Esophagus squamous epithelium (tissue), 5 donors: ENCODE results near the gene RCAN3. TPM values are rescaled to one million over a fixed set of nuclear protein-coding genes. Genes with fewer than 3 reads are reported as not detected.

ENCODE experiments used
- DNase-seq: peaks from one replicate; lab custom pipeline; 2025; lab: John Stamatoyannopoulos, UW
- H3K27ac ChIP-seq, 4 donors: fragments of 200-600 bp; sonication (generic); one replicate each; pipeline ENCODE4 v1.5.1; 2016 to 2019; ENCODE audit warnings: mild to moderate bottlenecking in 1 of 4
- H3K27me3 ChIP-seq, 4 donors: fragments of 200-600 bp; sonication (generic); 1 replicate in 3 of 4; 2 replicates in 1 of 4; pipeline versions ENCODE4 v1.5.1 to v1.6.0; 2017 to 2021; ENCODE audit warnings: antibody characterized with exemption in 1 of 4
- H3K36me3 ChIP-seq, 3 donors: fragments of 200-600 bp; sonication (generic); one replicate each; pipeline ENCODE4 v1.5.1; 2016 to 2019
- H3K4me1 ChIP-seq, 3 donors: fragments of 200-600 bp; sonication (generic); one replicate each; pipeline ENCODE4 v1.5.1; 2017 to 2019
- H3K4me3 ChIP-seq, 4 donors: fragments of 200-600 bp; sonication (generic); 1 replicate in 3 of 4; 2 replicates in 1 of 4; pipeline ENCODE4 v1.5.1; 2016 to 2019; ENCODE audit warnings: mild to moderate bottlenecking in 2 of 4, moderate library complexity in 1 of 4
- H3K9me3 ChIP-seq, 3 donors: fragments of 200-600 bp; sonication (generic); one replicate each; pipeline ENCODE4 v1.5.1; 2016 to 2019
- POLR2A ChIP-seq, 4 donors: fragments of 450-650 bp; IDR thresholded peaks; one replicate each; pipeline ENCODE4 v1.6.1; 2017; ENCODE audit warnings: antibody characterized with exemption in 4 of 4, mild to moderate bottlenecking in 4 of 4, moderate library complexity in 3 of 4
- WGBS, 2 donors: methylation state at CpG; one replicate each; pipeline ENCODE4 v1.1.5; 2018; 5-methylcytosine and 5-hydroxymethylcytosine counted together
- intact Hi-C: fragments of 100-400 bp; cut with DNase I; formaldehyde crosslinking; loops from one replicate; pipeline ENCODE4 v1.15.0; 2022
- total RNA-seq, 4 donors: library from RNA; depleted of rRNA; stranded (reverse); fragments of >200 nt; gene quantifications; one replicate each; pipeline ENCODE4 v1.1.0, GENCODE V29; 2016
- TF ChIP-seq, protein P1 (sequence below), 6 experiments: fragments of 450-650 bp in 4 of 6; fragments of 200-600 bp in 2 of 6; sonication (generic) in 2 of 6; IDR thresholded peaks; one replicate each; pipeline ENCODE4 v1.5.1; 2016 to 2019; ENCODE audit warnings: antibody characterized with exemption in 6 of 6, mild to moderate bottlenecking in 4 of 6, moderate library complexity in 4 of 6
- donor health status: DM: yes; HTN: yes; CAD: no.

RCAN3 gene
- total RNA-seq, 4 donors from 2014 or later, result 14.4 to 24.1 (median 18.6) TPM

DNA sequence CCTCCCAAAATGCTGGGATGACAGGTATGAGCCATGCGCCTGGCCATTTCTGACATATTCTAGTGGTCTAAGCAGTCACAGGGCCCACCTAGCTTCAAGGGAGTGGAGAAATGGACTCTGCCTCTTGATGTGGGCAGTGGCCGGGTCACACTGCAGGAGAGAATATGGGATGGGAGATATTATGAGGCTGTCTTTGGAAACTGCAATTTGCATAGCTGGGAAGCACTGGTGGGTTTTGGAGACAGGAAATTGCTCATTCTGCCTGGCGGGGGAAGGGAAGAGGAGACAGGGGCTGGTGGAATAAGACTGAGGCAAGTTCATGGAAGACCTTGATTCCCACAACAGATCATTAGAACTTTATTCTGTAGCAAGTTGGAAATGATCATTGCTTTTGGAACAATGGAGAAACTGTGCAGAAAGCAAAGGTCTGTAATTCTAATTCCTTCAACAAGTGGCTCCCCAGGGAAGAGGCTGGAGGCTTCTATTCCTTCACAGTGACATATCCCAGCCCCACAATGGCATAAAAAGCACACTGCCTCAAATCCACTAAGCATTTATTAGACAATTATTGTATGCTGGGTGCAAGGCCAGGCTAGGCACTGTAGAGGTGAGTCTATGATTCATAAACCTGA is 63.7 kb downstream of the RCAN3 start:
- no peaks in the 10 kb centered on the region for H3K9me3 ChIP-seq
- H3K4me3 ChIP-seq, result no peak overlapping the region
- WGBS, 2 donors, result 87 to 93% methylated on average over 3 of the region's 3 CpGs
- H3K27me3 ChIP-seq, result peaks cover 0 to 14% (median 0%) of the 10 kb centered on the region in 4 donors
- DNase-seq, result no peak
- H3K27ac ChIP-seq, result no peak overlapping the region
- TF ChIP-seq POLR2A (IDR thresholded peaks at IDR 0.05), result no peak
- TF ChIP-seq, protein P1, sequence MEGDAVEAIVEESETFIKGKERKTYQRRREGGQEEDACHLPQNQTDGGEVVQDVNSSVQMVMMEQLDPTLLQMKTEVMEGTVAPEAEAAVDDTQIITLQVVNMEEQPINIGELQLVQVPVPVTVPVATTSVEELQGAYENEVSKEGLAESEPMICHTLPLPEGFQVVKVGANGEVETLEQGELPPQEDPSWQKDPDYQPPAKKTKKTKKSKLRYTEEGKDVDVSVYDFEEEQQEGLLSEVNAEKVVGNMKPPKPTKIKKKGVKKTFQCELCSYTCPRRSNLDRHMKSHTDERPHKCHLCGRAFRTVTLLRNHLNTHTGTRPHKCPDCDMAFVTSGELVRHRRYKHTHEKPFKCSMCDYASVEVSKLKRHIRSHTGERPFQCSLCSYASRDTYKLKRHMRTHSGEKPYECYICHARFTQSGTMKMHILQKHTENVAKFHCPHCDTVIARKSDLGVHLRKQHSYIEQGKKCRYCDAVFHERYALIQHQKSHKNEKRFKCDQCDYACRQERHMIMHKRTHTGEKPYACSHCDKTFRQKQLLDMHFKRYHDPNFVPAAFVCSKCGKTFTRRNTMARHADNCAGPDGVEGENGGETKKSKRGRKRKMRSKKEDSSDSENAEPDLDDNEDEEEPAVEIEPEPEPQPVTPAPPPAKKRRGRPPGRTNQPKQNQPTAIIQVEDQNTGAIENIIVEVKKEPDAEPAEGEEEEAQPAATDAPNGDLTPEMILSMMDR (IDR thresholded peaks at IDR 0.05), result no peak
- peaks cover 0 to 21% (median 0%) of the 10 kb centered on the region in 3 donors for H3K4me1 ChIP-seq
- no peaks in the 10 kb centered on the region for H3K36me3 ChIP-seq
- intact Hi-C loops, result no loop called here

DNA sequence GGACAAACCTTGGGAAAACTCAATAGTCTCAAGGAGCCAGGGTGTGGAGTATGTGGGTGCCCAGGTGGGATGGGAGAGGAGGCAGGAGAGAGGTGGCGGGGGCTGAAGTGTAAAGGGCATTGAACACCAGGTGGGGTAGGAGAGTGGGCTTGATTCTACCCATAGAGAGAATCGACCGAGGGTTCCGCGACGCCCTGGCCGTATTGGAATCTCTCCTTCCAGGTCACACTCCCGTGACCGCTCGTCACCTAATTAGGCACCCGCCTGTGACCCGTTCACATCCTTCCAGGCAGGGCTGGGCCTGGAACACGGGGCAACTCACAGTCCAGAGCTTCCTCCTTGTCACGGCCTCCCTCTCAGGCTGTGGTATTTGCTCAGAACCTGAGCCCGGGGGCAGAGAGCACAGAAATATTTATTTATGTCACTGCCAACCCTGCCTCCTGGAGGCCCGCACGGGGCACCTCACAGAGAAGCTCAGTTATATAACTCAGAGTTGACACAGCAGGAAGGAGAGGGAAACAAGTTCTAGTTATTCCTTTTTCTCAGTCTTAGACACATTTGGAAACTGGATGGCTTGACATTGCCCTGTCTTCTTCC is 65.3 kb downstream of the RCAN3 start:
- Histone ChIP-seq H3K36me3 (no peaks in the 10 kb centered on the region), H3K27ac (no peak overlapping the region), H3K4me3 (no peak overlapping the region), H3K9me3 (no peaks in the 10 kb centered on the region), H3K27me3 (peaks cover 0 to 2% (median 0%) of the 10 kb centered on the region in 4 donors), H3K4me1 (peaks cover 0 to 15% (median 0%) of the 10 kb centered on the region in 3 donors)
- intact Hi-C loops, result no loop called here
- 32 to 36% methylated on average over 10 to 16 of the region's 17 CpGs for WGBS, 2 donors
- DNase-seq, result no peak
- no peak for TF ChIP-seq POLR2A (IDR thresholded peaks at IDR 0.05)
- TF ChIP-seq, protein P1 (IDR thresholded peaks at IDR 0.05), result peak in 3 of 6 experiments; percentile 13 to 44 (median 17)

DNA sequence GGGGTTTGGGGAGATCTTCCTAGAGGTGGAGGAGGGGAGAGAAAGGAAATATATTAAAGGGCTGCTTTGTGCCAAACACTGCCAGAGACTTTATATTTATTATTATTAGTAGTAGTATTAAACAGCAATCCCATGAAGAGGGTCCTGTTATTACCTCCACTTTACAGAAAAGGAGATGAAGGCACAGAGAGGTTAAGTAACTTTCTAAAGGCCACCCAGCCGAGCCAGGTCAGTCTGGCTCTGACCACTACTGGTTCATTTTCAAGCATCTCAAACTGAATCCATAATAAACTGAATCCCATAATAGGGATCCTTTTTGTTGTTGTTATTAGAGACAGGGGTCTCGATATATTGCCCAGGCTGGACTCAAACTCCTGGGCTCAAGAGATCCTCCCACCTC is 65.8 kb downstream of the RCAN3 start:
- Histone ChIP-seq H3K36me3 (no peaks in the 10 kb centered on the region), H3K27me3 (no peaks in the 10 kb centered on the region), H3K4me3 (no peak overlapping the region), H3K9me3 (no peaks in the 10 kb centered on the region), H3K4me1 (peaks cover 0 to 14% (median 0%) of the 10 kb centered on the region in 3 donors), H3K27ac (no peak overlapping the region)
- TF ChIP-seq, protein P1 (IDR thresholded peaks at IDR 0.05), result no peak
- no peak for TF ChIP-seq POLR2A (IDR thresholded peaks at IDR 0.05)
- intact Hi-C loops, result no loop called here
- DNase-seq, result no peak
- 71 to 89% methylated on average over 2 of the region's 2 CpGs for WGBS, 2 donors

DNA sequence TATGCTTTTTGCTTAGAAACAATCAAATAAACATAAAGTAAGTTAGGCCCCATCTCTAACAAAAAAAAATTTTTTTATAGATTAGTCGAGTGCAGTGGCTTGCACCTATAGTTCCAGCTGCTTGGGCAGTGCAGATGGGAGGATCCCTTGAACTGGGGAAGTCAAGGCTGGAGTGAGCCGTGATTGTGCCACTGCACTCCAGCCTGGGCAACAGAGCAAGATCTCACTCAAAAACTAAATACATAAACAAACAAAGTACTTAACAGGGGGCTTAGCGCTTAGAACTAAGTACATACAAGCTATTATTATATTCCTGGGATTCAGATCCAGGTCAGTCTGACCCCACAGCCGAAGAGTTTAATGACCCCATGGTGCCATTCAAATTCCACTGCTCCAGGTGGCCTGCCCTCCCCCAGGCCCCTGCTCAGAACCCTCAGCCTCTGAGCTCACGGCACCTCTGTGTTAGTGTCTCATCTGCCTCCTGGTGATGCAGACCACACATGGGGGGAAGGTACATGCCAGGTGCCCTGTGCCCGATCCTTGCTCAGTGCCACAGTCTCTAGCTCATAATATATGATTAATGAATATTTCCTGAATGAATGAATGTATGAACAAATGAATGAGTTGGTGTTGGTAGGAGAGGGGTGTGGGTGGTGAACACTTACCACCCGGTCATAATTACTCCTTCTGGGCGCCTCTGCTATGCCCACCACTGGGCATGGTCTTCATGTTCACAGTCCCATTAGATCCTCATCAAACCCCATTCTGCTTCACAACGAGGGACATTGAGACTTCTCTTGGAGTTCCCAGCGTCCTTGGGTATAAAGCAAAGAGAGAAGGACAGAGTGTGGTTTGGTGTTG is 67.9 kb downstream of the RCAN3 start:
- no peaks in the 10 kb centered on the region for H3K9me3 ChIP-seq
- TF ChIP-seq POLR2A (IDR thresholded peaks at IDR 0.05), result no peak
- TF ChIP-seq, protein P1 (IDR thresholded peaks at IDR 0.05), result no peak
- DNase-seq, result no peak
- no peaks in the 10 kb centered on the region for H3K27me3 ChIP-seq
- intact Hi-C loops, result no loop called here
- no peak overlapping the region for H3K4me3 ChIP-seq
- H3K27ac ChIP-seq, result no peak overlapping the region
- WGBS, 2 donors, result 80 to 82% methylated on average over 10 of the region's 10 CpGs
- H3K36me3 ChIP-seq, result no peaks in the 10 kb centered on the region
- peaks cover 0 to 14% (median 0%) of the 10 kb centered on the region in 3 donors for H3K4me1 ChIP-seq
